SK-N-DZ (cell line): ENCODE data around the gene TEX2.
A peak's percentile ranks its signal among the peaks of the same experiment; 100 is the strongest.
"Not testable (repeated sequence)": the region's sequence is repeated elsewhere in the genome, so short reads cannot be mapped to it uniquely, and the experiment has no call there.

Experiments used
- DNase-seq: peaks from one replicate; pipeline ENCODE4 v3.0.0-alpha.2; 2015; ENCODE audit warnings: low spot score

Gene TEX2

DNA sequence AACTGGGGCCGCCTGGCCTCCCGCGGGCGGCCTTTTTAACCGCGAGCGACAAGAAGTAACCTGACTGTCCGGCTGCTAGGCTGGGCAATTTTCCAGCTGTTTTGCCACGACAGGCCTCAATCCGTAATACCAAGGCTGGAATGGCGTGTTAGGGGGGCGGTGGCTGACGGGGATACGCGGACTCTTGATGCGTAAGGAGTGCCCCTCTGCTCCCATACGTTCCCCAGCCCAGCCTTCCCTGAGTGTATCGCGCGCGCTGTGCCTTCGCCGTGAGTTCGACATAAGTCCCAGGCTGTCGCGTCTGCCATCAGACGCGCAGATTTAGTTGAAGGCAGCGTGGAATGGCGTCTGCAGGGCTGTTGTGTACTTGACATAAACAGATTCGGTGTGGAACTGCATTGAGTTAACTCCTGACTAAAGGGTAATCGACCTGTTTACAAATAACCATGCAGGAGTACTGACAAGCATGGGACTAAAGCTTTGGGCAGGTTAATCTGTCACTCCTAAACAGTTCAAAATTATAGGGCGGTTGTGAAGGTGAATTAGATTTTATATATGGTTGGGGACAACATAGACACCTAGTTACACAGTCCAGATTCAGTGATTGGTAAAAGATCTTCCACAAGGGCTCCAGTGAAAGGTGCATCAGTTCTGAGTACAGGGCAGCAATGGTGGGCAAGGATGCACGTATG is 116.5 kb downstream of the TEX2 start:
- peak; percentile 61 for DNase-seq

DNA sequence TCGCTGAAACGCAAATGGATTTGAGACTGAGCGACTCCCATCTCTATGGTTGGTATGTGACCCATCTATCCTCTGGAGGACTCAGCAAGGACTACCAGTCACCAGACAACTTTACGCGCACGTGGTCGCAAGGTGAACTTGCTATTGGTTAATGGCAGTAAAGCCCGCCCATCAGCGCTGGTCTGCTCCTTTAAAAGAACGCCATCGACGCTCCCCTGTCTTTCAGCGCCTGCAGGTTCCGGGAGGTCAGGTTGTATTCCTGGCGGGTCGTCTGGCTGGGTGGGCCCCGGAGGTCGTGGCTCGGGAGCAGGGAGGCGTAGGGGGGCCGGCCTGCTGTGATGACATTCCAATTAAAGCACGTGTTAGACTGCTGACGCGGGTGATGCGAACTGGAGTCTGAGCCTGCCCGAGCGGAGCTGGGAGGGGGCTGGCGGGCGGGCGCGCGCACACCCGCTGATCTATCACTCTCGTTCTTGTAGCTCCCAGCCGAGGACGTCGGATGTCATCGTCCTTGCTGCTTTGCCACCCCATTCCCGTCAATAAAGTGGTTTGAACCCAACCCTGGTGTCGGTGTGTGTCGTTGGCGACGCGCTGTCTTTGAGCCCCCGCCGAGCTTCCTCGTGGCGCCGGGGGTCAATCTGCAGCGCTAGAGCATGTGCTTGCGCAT is 117.2 kb downstream of the TEX2 start:
- DNase-seq: peak; percentile 100

DNA sequence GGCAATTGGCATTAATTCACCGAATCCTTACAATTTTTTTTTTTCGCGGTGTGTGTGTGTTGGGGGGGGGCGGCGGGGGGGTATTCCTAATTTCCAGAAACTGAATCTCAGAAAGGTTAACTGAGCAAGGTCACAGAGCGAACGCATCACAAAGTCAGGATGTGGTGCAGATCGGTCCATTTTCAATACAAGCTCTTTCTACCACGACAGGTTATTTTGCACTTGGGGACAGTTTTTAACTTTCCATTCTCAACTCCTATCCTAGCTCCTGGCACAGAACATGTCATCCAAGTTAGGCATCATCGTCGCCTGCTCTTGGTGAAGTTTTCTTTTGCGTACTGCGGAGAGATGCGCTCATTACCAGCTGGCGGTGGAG is 117.7 kb downstream of the TEX2 start:
- DNase-seq: no peak

DNA sequence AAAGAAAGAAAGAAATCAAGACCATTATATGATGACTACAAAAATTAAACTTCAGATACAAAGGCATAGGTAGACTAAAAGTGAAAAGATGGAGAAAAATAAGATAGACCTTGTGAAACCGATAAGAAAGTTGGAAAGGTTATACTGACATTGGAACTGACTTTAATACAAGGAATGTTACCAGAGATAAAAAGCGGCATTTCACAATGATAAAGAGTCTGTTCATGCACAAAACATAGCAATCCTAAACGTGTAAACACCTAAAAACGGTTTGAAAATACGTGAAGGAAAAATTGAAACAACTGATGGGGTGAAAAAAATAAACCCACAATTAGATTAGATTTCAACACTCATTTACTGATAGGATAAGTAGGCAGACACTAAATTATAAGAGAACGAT is 123.5 kb downstream of the TEX2 start:
- DNase-seq: no peak

DNA sequence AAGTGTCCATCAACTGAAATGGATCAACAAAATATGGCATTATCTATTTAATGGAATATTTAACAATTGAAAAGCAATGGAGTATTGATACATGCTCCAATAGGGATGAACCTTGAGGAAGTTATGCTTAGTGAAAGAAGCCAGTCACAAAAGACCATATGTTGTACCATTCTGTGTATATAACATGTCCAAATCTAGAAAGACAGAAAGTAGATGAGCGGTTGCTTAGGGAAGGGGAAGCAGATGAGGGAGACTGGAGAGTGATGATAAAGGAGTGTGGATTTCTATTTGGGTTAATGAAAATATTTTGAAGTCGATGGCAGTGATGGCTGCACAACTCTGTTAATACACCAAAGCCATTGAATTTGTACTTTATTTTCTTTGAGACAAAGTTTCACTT is 124.6 kb downstream of the TEX2 start:
- DNase-seq: no peak

DNA sequence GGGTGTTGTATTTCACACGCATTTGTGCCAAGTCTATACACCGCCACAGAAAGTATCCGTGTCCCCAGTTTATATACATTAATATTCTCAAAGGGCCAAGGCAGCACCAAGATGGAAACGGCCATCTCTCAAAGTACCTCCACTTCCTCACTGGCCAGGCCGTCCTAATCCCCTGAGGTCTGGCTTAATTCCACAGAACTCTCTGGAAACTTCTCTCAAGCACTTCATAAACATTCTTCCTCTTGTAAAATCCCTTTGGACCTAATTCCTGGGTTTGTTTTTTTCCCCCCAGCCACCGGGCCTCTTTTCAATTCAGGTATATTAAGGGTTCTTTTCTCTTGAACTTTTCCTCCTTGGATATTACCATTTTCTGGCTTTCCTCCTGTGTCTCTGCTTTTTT is 128.1 kb downstream of the TEX2 start:
- DNase-seq: no peak

DNA sequence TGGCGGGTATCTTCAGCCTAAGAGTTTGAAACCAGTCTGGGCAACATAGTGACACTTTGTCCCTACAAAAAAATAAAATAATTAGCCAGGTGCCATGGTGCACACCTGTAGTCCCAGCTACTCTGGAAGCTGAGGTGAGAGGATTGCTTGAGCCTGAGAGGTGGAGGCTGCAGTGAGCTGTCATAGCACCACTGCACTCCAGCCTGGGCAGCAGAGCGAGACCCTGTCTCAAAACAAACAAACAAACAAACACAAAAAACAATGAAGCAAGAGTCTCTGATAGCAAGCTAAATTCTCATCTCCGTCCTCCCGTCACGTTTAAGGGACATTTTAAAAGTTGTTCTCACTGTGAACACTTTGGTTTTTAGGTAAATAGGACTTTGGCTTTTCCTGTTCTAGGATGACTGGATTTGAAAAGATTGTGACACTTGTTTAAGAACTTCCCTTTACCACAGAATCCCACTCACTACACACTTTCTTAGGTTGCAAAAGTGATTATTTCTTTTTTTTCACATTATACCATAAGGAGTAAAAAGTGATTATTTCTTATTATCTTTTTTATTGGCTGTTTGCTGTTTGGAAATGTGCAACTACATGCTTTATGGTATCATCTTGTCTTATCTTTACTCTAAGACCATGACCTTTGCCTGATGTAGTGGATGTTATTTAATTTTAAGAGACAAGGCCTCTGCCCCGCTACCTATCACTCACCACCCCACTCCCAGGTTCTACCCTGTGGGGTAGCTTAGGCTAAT is 128.7 kb downstream of the TEX2 start:
- DNase-seq: no peak

DNA sequence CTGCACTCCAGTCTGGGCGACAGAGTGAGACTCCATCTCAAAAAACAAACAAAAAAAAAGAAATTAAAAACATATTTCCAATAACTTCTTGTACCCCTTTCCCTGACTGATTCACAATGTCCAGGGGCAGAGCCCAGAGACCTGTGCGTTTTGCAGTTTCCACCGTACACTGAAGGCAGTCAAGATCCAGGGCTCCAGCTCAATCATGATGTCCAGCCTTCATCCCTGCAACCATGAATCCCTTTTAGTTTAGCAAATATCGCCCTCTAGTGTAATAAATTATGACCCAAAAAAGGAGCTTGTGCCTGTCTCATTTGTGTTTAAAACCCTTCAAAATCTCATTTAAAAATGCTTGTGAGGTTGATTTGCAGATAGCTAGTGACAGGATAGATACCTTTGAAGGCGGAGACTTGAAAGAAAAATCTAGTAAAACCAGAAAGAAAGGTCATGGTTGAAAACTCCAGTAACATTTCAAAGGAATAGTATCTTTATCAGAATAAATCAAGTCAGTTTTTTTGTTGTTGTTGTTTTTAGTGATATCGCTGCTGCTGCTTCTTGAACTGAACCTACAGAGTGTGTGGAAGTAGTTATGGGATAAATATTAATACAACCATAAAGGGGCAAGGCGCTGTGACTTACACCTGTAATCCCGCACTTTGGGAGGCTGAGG is 129.4 kb downstream of the TEX2 start:
- DNase-seq: peak; percentile 78

DNA sequence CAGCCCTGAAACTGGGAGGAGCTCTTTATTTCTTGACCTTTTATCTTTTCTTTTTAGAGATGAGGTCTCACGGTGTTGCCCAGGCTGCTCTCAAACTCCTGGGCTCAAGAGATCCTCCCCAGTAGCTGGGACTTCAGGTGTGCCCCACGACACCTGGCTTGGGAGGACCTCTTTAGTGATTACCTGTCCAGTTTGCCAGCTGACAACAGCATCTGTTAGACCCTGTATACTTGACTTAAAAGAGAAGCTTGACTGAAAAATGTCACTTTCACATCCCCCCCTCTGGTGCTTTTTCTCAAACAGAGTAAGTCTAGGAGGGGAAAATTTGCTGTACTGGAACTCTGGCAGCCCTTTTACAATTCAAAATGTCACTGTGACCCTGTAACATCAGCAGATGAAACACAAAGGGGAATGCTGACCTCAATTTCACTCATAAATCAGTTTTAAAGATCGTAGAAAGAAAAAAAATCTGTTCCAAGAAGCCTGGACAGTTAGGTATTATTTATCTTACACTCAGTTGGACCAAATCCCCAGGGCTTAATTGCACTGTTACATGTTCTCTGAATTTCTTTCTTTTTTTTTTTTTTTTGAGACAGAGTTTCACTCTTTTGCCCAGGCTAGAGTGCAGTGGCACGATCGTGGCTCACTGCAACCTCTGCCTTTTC is 131.3 kb downstream of the TEX2 start:
- DNase-seq: no peak

DNA sequence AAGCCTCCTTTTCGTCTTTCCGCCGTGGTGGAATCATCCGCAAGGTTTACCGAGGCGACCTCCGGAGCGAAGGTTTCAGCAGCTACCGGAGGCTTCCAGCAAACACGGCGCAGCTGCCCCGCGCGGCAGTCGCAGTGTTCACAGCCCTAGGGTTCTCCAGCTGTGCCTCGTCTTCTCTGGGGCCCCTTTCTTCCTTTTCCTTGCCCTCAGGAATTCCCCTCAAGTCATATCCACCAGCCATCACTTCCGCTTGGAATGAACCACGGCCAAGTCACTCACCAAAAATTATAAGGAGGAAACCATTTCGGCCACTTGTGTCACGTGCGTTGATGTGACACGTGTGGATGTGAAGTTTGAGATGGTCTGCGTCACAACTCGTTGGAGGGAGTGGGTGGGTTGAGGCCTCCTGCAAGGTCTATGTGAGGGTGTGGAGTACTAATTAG is 132.5 kb downstream of the TEX2 start:
- DNase-seq: no peak

DNA sequence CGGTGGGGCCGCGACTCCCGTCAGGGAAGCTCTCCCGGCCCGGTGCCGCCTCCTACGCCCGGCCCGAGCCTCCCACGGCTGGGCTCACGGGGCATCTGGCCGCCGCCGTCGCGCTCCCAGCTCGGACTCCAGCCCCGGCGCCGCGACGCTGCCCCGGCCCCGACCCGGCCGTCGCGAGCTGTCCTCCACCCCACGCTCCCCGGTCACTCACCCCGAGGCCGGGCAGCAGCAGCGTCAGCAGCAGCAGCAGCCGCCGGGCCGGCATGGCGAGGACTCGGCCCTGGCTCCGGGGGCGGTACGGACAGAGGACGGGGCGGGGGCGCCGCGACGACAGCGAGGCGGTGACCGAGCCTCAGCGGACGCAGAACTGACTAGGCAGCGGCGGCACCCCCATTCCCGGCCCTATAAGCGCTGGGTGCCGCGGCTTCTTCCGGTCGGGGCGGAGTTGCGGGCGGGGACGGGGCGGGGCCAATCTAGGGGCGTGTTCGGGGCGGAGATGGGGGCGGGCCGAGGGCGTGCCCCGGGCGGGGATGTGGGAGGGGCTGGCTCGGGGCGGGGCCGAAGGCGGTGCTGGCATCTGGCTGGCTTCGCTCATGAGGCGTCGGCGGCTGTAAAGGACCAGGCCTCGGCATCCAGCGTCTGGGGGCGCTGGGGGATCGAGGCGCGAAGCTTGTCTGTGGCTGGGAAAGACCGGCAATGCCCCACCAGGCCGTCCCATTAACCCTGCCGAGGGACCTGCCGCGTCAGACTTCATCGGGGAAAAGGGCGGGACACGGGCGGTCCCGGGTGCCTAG is 133.1 kb downstream of the TEX2 start, which contains the start of gene ERN1:
Gene ERN1 (minus strand): TSS at position 380 of the 794 bp plus-strand sequence. CDS start 115 bp downstream, at position 265.
- peak; percentile 85 for DNase-seq

DNA sequence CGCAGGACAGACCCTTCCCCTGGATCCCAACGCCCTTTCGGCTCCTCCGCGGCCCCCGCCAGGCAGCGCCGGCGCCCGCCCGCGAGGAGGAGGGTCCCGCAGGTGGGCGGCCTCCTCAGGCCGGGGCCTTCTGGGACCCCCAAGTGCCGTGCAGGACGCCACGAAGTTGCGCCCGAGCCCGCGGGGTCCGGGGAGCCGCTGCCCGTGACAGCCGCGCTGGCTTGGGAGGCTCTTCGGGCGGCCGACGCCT is 133.6 kb downstream of the TEX2 start:
- DNase-seq: no peak

DNA sequence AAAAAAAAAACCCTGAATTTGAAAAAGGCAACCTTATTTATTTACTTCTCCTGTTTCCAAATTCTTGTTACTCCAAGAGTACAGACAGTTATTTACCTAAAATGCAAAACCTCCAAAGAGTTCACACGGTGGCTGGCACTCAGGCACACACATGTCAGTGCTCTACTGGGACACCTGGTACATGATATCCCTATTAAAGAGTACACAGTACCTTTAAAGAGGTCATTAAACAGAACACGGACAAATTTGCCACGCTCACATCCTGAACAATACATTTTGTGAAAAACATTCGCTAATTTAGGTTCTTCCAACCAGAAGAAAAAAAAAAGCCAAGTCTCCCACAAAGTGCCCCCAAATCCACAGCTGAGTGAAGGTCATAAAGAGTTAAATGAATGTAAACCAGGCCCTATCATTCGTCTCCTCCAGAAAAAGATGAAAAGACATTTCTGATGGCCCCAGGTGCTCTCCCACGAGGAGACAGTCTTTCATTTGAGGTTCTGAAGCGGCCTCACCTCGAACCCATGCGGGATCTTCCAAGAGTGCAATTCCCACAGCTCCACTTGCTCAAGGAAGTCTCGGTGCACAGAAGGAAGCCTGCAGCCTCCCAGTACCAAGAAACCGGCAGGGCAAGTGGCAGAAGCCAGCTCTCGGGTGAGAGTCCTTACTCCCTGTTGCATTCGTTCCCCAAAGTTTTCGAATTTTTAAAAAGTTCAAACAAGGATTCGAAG is 134.1 kb downstream of the TEX2 start:
- no peak for DNase-seq

DNA sequence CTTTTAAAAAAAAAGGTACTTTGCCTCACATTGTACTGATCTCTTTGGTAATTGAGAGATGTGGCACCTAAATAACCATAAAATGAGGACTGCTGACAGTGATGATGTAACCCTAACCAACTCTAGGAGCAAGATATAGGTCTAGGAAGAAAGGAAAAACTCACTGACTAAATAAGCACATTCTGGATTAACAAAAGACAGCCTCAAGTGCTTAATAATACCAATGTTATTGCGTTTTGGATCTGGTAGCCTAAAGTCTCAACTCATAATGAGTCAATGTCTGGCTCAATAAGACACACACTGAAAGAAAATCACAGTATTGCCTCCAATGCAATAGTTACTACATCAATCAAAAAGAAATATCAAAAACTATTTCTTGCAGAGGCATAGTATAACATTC is 136.1 kb downstream of the TEX2 start:
- DNase-seq: no peak

DNA sequence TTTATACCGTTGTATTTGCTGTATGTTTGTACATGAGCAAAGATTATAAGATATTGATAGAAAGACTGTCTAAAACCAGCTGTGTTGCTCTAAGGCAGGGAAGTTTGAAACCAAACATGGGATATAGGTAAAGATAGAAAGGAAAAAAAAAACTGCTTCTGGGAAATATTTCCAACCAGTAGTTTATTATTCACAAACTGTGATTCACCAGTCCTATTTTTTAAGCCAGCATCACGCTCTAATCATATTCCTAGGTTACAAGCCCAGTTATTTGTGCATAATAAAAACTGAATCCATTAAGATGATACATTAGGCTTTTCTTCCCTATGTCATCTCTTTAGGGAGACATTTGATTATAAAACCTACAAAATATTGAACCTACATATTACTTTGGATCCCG is 137.1 kb downstream of the TEX2 start:
- no peak for DNase-seq

DNA sequence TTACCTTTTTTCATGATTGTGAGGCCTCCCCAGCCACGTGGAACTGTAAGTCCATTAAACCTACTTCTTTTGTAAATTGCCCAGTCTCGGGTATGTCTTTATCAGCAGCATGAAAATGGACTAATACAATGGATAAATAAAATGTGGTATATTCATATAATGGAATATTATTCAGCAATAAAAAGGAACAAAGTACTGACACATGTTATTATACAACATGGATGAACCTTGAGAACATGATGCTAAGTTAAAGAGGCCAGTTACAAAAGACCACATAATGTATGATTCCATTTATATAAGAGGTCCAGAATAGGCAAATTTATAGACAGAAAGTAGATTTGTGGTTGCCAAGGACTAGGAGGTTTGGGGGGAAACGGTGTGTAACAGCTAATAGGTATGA is 138.5 kb downstream of the TEX2 start:
- no peak for DNase-seq

DNA sequence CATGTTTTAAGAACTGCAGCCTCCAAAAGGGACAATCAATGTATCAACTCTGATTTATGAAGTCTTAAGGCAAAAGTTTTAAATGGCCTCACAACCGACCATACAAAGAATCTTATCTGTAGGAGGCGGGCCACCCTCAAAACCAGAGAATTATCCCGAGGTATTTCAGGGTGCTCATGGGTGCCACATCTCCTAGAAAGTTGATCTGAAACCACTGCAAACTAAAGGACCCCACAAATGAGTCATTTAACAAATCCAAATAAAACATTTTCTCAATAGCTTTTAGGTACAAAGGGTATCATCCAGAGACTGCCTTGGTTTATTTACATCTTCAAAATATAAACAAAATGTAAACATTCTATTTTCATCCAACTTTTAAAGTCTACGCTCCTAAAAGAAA is 139.9 kb downstream of the TEX2 start:
- DNase-seq: no peak

DNA sequence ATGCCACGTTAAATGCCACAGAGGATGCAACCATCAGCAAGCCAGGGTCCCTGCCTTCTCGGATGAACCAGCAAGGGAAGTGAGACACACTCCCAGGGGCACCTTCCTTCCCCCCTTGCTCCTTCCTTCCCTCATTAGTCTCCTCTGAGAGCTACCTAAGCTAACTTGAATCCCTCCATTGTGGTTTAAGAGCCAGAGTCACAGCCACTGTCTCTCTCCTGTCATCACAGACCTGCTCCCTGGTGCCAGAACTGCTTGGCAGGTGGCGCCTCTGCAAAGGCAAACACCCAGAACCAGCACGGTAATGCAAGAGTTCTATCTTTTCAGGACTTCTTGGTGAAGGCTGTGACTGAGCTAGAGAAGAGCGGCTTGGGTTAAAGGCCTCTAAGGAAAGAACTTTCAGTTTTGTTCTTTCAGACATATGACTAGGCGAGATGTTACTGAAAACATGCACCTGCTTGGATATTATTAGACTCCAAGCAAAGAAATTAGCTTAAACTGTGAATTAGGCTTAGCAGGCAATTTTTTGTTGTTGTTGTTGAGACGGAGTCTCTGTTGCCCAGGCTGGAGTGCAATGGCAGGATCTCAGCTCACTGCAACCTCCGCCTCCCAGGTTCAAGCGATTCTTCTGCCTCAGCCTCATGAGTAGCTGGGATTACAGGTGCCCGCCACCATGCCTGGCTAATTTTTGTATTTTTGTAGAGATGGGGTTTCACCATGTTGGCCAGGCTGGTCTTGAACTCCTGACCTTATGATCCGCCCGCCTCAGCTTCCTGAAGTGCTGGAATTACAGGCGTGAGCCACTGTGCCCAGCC is 141.9 kb downstream of the TEX2 start:
- DNase-seq: not testable (repeated sequence)

DNA sequence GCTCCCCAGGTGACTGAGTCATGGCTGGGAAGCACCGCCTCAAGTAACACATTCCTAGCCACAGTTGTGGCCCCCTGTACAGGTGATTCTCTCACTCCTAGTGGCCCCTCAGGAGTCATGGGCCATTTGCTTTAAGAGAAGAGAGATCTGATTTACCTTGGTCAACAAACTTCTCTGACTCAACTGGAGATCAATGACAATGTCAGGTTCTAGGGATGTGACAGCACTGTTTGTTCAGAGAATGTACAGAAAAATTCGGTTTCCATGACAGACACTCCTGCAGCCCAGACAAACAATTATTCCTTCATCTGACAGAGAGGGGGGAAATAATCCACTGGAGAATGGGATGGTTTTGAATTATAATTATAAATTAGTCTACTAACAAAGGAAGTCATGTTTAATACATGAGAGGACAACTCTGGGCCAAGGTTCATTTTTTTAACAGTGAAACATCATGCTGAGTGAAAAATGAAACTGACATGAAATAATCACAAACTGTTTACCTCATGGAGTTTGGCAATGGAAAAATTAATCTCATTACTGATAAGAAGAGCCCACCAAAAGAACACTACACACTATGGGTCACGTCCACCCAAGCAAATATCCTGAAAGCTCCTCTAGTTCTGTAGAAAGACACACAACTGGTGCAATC is 142.8 kb downstream of the TEX2 start:
- no peak for DNase-seq
